Fibroblast of the aortic adventitia (primary cell): ENCODE results near the gene KCNC3. TPM values are rescaled to one million over a fixed set of nuclear protein-coding genes. Genes with fewer than 3 reads are reported as not detected.

Source experiments
- DNase-seq: peaks from one replicate; pipeline ENCODE4 v3.0.0-alpha.2; 2010; ENCODE audit warnings: low read depth
- H3K4me3 ChIP-seq: 2 replicates; pipeline ENCODE4 v1.5.1; 2011; ENCODE audit warnings: low read depth, mild to moderate bottlenecking, control low read depth, low read length, moderate library complexity
- CTCF ChIP-seq: IDR thresholded peaks from 2 replicates; pipeline ENCODE4 v1.5.1; 2011; ENCODE audit warnings: mild to moderate bottlenecking, low read length, control low read depth, inconsistent platforms; ENCODE audit not compliant: insufficient read depth
- total RNA-seq: library from RNA; depleted of rRNA; stranded (reverse); fragments of >200 nt; gene quantifications from 2 replicates; pipeline ENCODE4 v1.2.3, GENCODE V29; 2012; ENCODE audit warnings: low replicate concordance

Gene KCNC3
- total RNA-seq, 1 donor, result not detected

GRCh38 chr19:50334741-50335421 is 5.7 kb upstream of the KCNC3 start:
- DNase-seq, result no peak
- no peak for TF ChIP-seq CTCF
- H3K4me3 ChIP-seq, result no peak overlapping the region

- no peak for TF ChIP-seq CTCF
- peak overlapping the region; percentile 60 for H3K4me3 ChIP-seq
- no peak for DNase-seq
Measured at GRCh38 chr19:50333737-50334617, 4.8 kb upstream of the KCNC3 start.

GRCh38 chr19:50333235-50333736 is 4.1 kb upstream of the KCNC3 start:
- peak; percentile 72 for DNase-seq
- no peak for TF ChIP-seq CTCF
- peak overlapping the region; percentile 60 for H3K4me3 ChIP-seq

- no peak for DNase-seq
- no peak for TF ChIP-seq CTCF
- no peak overlapping the region for H3K4me3 ChIP-seq
Measured at GRCh38 chr19:50332244-50333038, 3.3 kb upstream of the KCNC3 start.

GRCh38 chr19:50331994-50332243 is 2.7 kb upstream of the KCNC3 start:
- no peak overlapping the region for H3K4me3 ChIP-seq
- TF ChIP-seq CTCF, result no peak
- DNase-seq, result no peak

- DNase-seq, result no peak
- H3K4me3 ChIP-seq, result no peak overlapping the region
- no peak for TF ChIP-seq CTCF
Measured at GRCh38 chr19:50331221-50331993, 2.2 kb upstream of the KCNC3 start.
